ENCODE data around the gene IL34.

The IL34 gene

GRCh38 chr16:70659953-70660671, 13.8 kb downstream of the IL34 start:
- TF ChIP-seq CTCF (IDR thresholded peaks at IDR 0.05; ENCODE audit: borderline replicate concordance, insufficient read depth, low read depth, low read length) = no peak
- H3K4me3 ChIP-seq (ENCODE audit: low read depth, low read length) = no peak overlapping the region

- TF ChIP-seq CTCF (IDR thresholded peaks at IDR 0.05; ENCODE audit: borderline replicate concordance, insufficient read depth, low read depth, low read length) = no peak
- H3K4me3 ChIP-seq (ENCODE audit: low read depth, low read length) = no peak overlapping the region
Observed at GRCh38 chr16:70660672-70661350, 14.5 kb downstream of the IL34 start.

GRCh38 chr16:70661534-70661917, 15.2 kb downstream of the IL34 start:
- H3K4me3 ChIP-seq (ENCODE audit: low read depth, low read length) = no peak overlapping the region
- no peak for TF ChIP-seq CTCF (IDR thresholded peaks at IDR 0.05; ENCODE audit: borderline replicate concordance, insufficient read depth, low read depth, low read length)

- H3K4me3 ChIP-seq (ENCODE audit: low read depth, low read length) = no peak overlapping the region
- no peak for TF ChIP-seq CTCF (IDR thresholded peaks at IDR 0.05; ENCODE audit: borderline replicate concordance, insufficient read depth, low read depth, low read length)
Observed at GRCh38 chr16:70661918-70662641, 15.7 kb downstream of the IL34 start.

- TF ChIP-seq CTCF (IDR thresholded peaks at IDR 0.05; ENCODE audit: borderline replicate concordance, insufficient read depth, low read depth, low read length) = no peak
- no peak overlapping the region for H3K4me3 ChIP-seq (ENCODE audit: low read depth, low read length)
Observed at GRCh38 chr16:70662991-70663523, 16.7 kb downstream of the IL34 start.

- no peak for TF ChIP-seq CTCF (IDR thresholded peaks at IDR 0.05; ENCODE audit: borderline replicate concordance, insufficient read depth, low read depth, low read length)
- no peak overlapping the region for H3K4me3 ChIP-seq (ENCODE audit: low read depth, low read length)
Observed at GRCh38 chr16:70663524-70664324, 17.4 kb downstream of the IL34 start.

All from GM12875 (cell line).